Measurements from ENCODE around the gene NUDT16.

NUDT16 gene

GRCh38 chr3:131387796-131388489, 6.4 kb downstream of the NUDT16 start:
- DNase-seq, result no peak

DNA sequence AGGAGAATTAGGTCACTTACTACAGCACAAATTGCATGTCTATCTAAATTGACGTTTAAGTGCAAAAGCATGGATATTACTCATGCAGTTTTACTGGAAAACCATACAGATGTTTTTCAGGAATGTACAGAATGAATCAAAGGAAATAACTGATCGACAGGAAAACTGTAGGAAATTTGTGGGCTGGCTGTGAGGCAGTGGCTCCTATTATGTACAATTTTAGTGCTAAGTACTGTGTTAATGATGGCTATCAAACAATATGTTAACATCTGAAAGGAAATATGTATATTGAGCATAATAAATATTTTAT, 6.9 kb downstream of the NUDT16 start:
- DNase-seq, result no peak

DNA sequence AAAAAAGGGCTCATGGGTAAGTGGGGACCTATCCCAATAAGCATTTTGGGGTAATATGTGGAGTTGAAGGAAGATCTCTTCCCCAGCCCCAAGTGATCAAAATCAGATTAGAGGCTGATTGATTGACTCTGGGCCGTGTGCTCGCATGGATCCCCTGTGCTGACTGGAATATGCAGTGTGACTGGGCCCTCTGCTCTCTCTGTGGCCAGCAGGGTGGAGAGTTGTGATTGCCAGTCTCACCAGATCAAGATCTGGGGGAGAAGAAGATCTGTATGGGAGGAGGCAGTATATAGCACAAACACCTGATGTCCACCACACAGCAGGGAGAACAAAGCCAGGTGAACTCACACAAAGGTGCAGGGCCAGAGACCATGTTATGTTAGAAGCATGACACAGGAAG, 8.8 kb downstream of the NUDT16 start:
- no peak for DNase-seq

DNA sequence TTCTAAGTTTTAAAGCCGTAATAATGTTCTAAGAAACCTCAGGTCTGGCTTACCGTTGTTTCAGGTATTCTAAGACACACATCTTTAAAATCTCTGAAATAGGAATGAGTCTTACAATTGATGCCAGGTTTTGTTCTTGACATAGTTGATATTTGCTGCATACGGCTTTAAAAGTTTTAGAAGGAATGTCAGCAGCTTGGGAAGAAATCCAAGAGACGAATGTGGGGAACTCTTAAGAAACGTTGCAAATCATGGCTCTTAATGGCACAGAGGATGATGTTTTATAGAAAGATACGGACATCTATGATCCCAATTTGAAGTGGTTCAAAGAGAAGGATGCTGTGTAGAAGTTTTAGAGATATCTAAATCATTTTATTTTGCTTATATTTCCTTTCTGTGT, 11.5 kb downstream of the NUDT16 start:
- DNase-seq, result no peak

DNA sequence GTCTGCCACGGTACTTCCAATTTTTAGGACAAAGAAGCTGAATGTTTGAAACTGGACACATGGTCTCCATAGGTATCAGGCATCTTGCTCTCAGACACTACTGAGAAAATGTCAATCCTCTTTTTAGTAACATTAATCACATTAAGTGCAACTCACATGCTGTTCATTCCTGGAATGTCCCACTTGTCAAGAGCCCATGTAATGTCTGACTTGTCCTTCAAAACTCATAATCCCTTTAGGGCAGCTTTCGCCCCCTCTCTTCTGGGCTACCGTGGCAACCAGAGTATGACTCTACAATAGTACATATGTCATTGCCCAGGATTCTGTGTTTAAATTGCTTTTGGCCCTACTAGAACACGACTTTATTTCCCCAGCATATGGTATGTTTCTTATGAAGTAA, 12.3 kb downstream of the NUDT16 start:
- DNase-seq, result no peak

DNA sequence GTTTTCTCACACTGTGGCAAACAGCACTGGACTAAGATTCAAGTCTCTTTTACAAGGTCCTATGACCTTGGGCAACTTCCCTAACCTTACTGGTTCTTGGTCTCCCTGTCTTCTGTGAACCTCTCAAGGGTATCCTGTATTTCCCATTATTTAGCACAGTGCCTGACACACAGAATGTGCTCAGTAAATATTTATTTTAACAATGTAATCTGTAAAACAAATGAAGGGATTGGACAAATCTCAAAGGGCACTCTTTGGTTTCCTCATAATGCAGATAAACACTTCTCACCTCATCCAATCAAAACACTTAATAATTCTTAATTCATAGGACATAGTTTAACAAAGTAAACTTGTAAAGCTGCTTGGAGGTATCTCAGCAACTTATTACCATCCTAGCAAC, 12.8 kb downstream of the NUDT16 start:
- no peak for DNase-seq

DNA sequence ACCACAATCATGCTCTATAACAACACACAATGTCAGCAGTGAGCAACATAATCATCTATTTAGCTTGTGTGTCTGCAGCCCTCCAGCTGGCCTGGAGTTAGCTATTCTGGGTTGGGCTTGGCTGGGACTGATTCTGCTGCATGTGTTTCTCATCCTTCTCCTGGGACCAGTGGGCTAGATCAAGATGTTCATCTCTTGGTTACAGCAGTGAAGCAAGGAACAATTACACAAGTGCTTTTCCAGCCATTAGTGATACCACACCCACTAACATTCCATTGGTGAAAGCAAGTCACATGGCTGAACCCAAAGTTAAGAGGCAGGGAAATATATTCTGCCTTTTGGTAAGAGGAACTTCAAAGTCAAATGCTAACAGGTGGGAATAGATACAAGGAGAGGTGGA, 14.6 kb downstream of the NUDT16 start:
- DNase-seq, result no peak

DNA sequence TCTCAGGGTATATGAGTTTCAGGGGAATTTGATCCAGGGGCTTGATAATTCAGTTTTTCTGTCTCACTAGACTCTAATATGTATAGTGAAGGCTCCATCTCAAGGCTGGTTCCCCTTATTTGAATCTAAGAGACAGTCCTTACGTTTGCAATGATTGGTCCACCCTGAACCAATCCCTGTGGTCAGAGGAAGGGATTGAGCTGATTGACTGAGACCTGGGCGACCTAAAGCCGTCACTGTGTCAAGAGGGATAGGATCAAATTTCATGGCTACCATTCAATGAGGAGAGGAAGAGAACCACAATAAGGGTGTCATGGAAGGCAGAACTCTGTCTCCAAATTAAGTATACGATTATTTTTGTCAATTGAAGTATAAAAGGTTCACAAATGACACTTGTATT, 16.3 kb downstream of the NUDT16 start:
- no peak for DNase-seq

- DNase-seq, result no peak
Observed at GRCh38 chr3:131401978-131402377, 20.4 kb downstream of the NUDT16 start.

GRCh38 chr3:131402391-131403039, 20.9 kb downstream of the NUDT16 start:
- DNase-seq, result no peak

DNA sequence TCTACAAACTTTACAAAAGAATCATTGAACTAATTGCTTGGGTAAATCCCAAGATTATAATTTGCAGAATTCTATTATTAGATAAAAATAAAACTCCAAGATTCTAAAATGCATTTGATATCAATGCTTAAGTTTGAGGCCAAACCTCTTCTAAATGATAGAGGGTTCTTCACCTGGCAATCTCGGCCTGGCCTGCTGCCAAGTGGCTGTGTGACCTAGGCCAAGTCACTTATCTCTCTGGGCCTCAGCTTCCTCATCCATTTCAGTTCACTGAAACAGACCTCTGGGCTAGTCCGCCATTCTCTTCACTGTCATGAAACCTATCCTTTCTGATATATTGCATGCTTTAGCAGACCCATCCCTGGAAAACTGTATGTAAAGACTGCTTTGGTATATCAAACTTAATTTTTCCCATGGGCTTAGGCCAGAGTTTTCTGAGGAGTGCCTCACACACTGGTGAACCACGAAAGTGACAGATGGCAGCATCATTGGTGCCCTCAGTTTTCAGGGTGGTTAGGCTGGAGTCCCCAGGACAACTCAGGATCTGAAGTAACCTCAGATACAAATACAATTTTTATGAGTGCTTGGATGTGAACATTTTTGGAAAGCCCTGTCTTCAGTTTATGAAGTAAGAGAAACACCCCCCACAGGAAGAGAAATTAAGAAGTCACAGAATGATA, 21.8 kb downstream of the NUDT16 start:
- no peak for DNase-seq

DNA sequence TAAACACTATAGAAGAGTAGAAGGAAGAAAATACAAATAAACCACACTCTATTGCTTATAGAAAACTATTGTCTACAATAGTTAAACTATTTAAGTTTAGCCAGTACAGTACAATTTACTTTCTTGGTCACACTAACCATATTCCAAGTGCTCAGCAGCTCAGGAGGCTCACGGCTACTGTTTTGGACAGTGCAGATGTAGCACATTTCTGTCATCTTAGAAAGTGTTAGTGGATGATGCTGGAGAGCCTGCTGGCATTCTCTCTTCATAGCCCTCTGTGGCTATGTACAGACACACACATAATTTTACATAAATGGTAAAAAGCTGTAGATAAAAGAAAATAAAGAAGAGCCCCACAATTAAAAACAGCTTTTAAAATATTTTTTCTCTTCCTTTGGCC, 23.8 kb downstream of the NUDT16 start:
- no peak for DNase-seq

GRCh38 chr3:131406274-131406673, 24.7 kb downstream of the NUDT16 start:
- DNase-seq, result no peak

DNA sequence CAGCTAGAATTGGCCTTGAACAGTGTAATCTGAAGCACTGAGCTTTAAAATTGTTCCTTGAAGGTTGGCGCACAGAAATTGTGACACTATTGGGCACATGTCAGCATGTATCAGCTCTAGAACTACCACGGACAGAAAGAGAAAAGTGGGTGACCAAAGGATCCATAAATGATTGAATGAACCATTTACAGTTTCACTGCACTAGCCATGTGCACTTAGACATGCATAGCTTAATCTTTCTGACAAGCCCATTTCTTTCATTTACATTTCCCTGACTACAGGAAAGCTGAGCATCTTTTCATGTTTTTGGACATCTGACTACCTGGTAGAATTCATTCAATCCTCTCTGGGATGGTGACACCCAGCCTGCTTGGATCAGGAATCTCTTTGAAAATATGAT, 36.2 kb downstream of the NUDT16 start:
- DNase-seq, result no peak

DNA sequence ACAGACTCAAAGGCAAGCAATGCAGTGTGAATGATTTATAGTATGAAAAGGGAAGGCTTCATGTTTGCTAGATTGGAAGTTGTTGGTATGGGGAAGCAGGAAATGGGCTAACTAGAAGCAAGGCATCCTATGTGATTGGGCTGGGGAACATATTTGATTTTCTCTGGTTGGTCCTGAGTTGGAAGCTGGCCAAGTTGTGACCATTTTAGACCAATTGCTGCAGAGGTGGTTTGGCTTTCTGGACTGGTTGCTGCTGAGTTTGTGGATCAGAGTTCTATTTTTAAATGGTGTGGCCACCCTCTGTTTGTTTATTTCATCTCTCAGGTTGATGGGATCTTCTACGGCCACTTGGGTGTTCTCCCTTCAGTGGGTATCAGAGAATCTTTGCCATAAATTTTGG, 39.7 kb downstream of the NUDT16 start:
- DNase-seq, result no peak

- no peak for DNase-seq
Observed at GRCh38 chr3:131421957-131422498, 40.5 kb downstream of the NUDT16 start.

DNA sequence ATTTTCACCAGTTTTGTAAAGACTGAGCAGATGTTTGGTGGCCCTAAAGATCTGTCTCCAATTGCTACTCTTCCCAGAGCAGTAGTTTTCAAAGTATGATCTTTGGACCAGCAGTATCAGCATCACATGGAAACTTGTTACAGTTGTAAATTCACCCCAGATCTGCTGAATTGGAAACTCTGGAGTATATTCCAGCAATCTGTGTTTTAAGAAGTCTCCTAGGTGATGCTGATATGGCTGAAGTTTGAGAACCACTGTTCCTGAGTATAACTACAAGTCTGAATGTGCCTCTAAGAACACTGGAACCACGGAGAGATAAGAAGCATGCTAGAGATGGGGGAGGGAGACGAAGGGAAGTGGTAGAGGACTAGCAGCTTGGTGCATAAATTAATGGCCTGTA, 45.7 kb downstream of the NUDT16 start:
- DNase-seq, result no peak

GRCh38 chr3:131431754-131432153, 50.2 kb downstream of the NUDT16 start:
- no peak for DNase-seq

DNA sequence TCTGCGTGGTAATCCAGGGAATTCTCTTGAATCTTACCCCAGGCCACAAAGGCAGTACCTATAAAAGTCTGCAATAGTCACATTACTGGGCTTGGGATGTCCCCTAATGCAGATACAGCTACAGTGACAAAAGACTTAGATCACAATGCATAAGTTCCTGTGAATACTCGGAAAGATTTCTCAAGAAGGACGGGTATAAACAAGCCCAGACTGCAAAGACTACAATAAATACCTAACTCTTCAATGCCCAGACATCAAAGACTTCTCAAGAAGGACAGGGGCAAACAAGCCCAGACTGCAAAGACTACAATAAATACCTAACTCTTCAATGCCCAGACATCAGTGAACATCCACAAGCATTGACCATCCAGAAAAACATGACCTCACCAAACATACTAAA, 50.9 kb downstream of the NUDT16 start:
- no peak for DNase-seq

DNA sequence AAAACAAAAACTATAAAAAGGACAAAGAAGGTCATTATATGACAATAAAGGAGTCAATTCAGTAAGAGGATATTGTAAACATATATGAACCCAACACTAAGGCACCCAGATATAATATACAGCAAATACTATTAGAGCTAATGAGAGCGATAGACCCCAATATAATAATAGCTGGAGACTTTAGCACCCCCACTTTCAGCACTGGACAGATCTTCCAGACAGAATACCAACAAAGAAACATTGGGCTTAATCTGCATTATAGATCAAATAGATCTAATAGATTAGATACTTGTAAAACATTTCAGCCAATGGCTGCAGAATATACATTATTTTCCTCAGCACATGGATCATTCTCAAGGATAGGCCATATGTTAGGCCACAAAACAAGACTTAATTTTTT, 53.4 kb downstream of the NUDT16 start:
- no peak for DNase-seq
